ENCODE results near the gene MB.

Gene MB

GRCh38 chr22:35596821-35597220 is 20.3 kb downstream of the MB start:
- no peak for FAIRE-seq
- no peak for DNase-seq (ENCODE audit: insufficient read length, low spot score)
- TF ChIP-seq CTCF (IDR thresholded peaks at IDR 0.05; ENCODE audit: insufficient read depth, missing control alignments) = no peak

- DNase-seq (ENCODE audit: insufficient read length, low spot score) (no peak), FAIRE-seq (no peak)
- TF ChIP-seq CTCF (IDR thresholded peaks at IDR 0.05; ENCODE audit: insufficient read depth, missing control alignments) = no peak
Measured at GRCh38 chr22:35594686-35595085, 22.4 kb downstream of the MB start.

- no peak for TF ChIP-seq CTCF (IDR thresholded peaks at IDR 0.05; ENCODE audit: insufficient read depth, missing control alignments)
- FAIRE-seq = no peak
- DNase-seq (ENCODE audit: insufficient read length, low spot score) = no peak
Measured at GRCh38 chr22:35593891-35594470, 23.1 kb downstream of the MB start.

GRCh38 chr22:35593071-35593890 is 23.8 kb downstream of the MB start:
- TF ChIP-seq CTCF (IDR thresholded peaks at IDR 0.05; ENCODE audit: insufficient read depth, missing control alignments) = no peak
- DNase-seq (ENCODE audit: insufficient read length, low spot score) (no peak), FAIRE-seq (no peak)

GRCh38 chr22:35592418-35592967 is 24.6 kb downstream of the MB start:
- TF ChIP-seq CTCF (IDR thresholded peaks at IDR 0.05; ENCODE audit: insufficient read depth, missing control alignments) = no peak
- DNase-seq (ENCODE audit: insufficient read length, low spot score) = no peak
- no peak for FAIRE-seq

GRCh38 chr22:35591714-35592417 is 25.3 kb downstream of the MB start:
- DNase-seq (ENCODE audit: insufficient read length, low spot score) (no peak), FAIRE-seq (no peak)
- TF ChIP-seq CTCF (IDR thresholded peaks at IDR 0.05; ENCODE audit: insufficient read depth, missing control alignments) = no peak
